HepG2 (cell line): ENCODE results near the gene SNX22. TPM values are rescaled to one million over a fixed set of nuclear protein-coding genes. Genes with fewer than 3 reads are reported as not detected.

ENCODE experiments used
- BRCA1 ChIP-seq: sonication (generic); formaldehyde crosslinking; IDR thresholded peaks from 2 replicates; pipeline ENCODE4 v1.4.0; 2020; ENCODE audit warnings: missing genetic modification reagents
- CREM ChIP-seq, 2 experiments: sonication (generic) in 1 of 2; formaldehyde crosslinking in 1 of 2; IDR thresholded peaks; 2 replicates each; pipeline versions ENCODE4 v1.4.0 to v1.6.1; 2016 to 2020; ENCODE audit warnings: antibody characterized with exemption in 1 of 2, mild to moderate bottlenecking in 1 of 2, missing genetic modification reagents in 1 of 2
- CTCF ChIP-seq: sonication (generic); formaldehyde crosslinking; IDR thresholded peaks from 2 replicates; pipeline ENCODE4 v1.5.0; 2020; ENCODE audit warnings: mild to moderate bottlenecking, missing genetic modification reagents, moderate library complexity
- ERF ChIP-seq: IDR thresholded peaks from 2 replicates; pipeline ENCODE4 v1.6.1; 2018; ENCODE audit warnings: missing biosample characterization, missing genetic modification reagents
- HDAC6 ChIP-seq: fragments of 200-600 bp; sonication (generic); IDR thresholded peaks from 2 replicates; pipeline ENCODE4 v1.7.0; 2017; ENCODE audit warnings: mild to moderate bottlenecking, antibody characterized with exemption, low read length, low read depth
- KDM5B ChIP-seq: sonication (generic); formaldehyde crosslinking; IDR thresholded peaks from 2 replicates; pipeline ENCODE4 v1.4.0; 2020; ENCODE audit warnings: missing genetic modification reagents, mild to moderate bottlenecking, borderline replicate concordance
- KLF6 ChIP-seq: IDR thresholded peaks from 2 replicates; pipeline ENCODE4 v1.8.0; 2016; ENCODE audit warnings: missing biosample characterization, missing genetic modification reagents
- MAF1 ChIP-seq: sonication (generic); formaldehyde crosslinking; IDR thresholded peaks from 2 replicates; pipeline ENCODE4 v1.5.0; 2020; ENCODE audit warnings: missing genetic modification reagents, borderline replicate concordance
- NAIF1 ChIP-seq: sonication (generic); formaldehyde crosslinking; IDR thresholded peaks from 2 replicates; pipeline ENCODE4 v1.5.0; 2020; ENCODE audit warnings: mild to moderate bottlenecking, missing genetic modification reagents, borderline replicate concordance
- NCOA1 ChIP-seq: sonication (generic); formaldehyde crosslinking; IDR thresholded peaks from 2 replicates; pipeline ENCODE4 v1.9.0; 2021; ENCODE audit warnings: missing genetic modification reagents
- SOX13 ChIP-seq, 3 experiments: fragments of 450-650 bp in 1 of 3; sonication (generic) in 1 of 3; formaldehyde crosslinking in 1 of 3; IDR thresholded peaks in 2 of 3; conservative IDR thresholded peaks in 1 of 3; 2 replicates each; pipeline versions ENCODE4 v1.5.0 to v1.6.1; 2016 to 2020; ENCODE audit warnings: antibody characterized with exemption in 1 of 3, mild to moderate bottlenecking in 1 of 3, missing compliant biosample characterization in 1 of 3, missing genetic modification reagents in 1 of 3, moderate library complexity in 1 of 3
- TAF1 ChIP-seq: sonication (generic); formaldehyde crosslinking; IDR thresholded peaks from 2 replicates; pipeline ENCODE4 v1.4.0; 2020; ENCODE audit warnings: missing genetic modification reagents
- ZNF280D ChIP-seq: sonication (generic); formaldehyde crosslinking; IDR thresholded peaks from 2 replicates; pipeline ENCODE4 v1.5.1; 2020; ENCODE audit warnings: mild to moderate bottlenecking, missing genetic modification reagents
- ZNF598 ChIP-seq: sonication (generic); formaldehyde crosslinking; IDR thresholded peaks from 2 replicates; pipeline ENCODE4 v1.5.1; 2020; ENCODE audit warnings: mild to moderate bottlenecking, missing genetic modification reagents, borderline replicate concordance
- ZNF780A ChIP-seq: sonication (generic); formaldehyde crosslinking; IDR thresholded peaks from 2 replicates; pipeline ENCODE4 v1.8.0; 2022; ENCODE audit warnings: mild to moderate bottlenecking, missing genetic modification reagents, moderate library complexity
- ZNF788 ChIP-seq: sonication (generic); formaldehyde crosslinking; IDR thresholded peaks from 2 replicates; pipeline ENCODE4 v1.5.0; 2020; ENCODE audit warnings: mild to moderate bottlenecking, missing genetic modification reagents, borderline replicate concordance
- ZNF816 ChIP-seq: sonication (generic); formaldehyde crosslinking; IDR thresholded peaks from 2 replicates; pipeline ENCODE4 v1.8.0; 2022; ENCODE audit warnings: missing genetic modification reagents, mild to moderate bottlenecking, borderline replicate concordance
- polyA plus RNA-seq, 8 experiments: library from polyadenylated mRNA; depleted of rRNA in 3 of 8; stranded (reverse) in 7 of 8; unstranded in 1 of 8; fragments of >200 nt; fragmentation: Illumina TruSeq in 4 of 8; extraction: Trizol in 4 of 8; gene quantifications; 2 replicates each; pipeline versions ENCODE4 v1.2.1 to v1.2.3, GENCODE V29; 2011 to 2016; ENCODE audit warnings: low read depth in 4 of 8, missing spikeins in 1 of 8, mixed read lengths in 1 of 8; ENCODE audit not compliant: insufficient read depth in 1 of 8
- total RNA-seq, 5 experiments: library from RNA; depleted of rRNA; stranded (reverse); fragments of >200 nt; fragmentation: Illumina TruSeq; extraction: Trizol; gene quantifications; 2 replicates each; pipeline ENCODE4 v1.2.3, GENCODE V29; 2016; ENCODE audit warnings: low read depth in 1 of 5
- TF ChIP-seq, protein P1 (sequence below): sonication (generic); formaldehyde crosslinking; IDR thresholded peaks from 2 replicates; pipeline ENCODE4 v1.4.0; 2020; ENCODE audit warnings: mild to moderate bottlenecking, missing genetic modification reagents, borderline replicate concordance

The SNX22 gene
- total and polyA plus RNA-seq, 2 of the 13 experiments (the other 11 are each of a cell fraction or from before 2014, with no cell fraction given), result 2.3 to 5.5 TPM

- TF ChIP-seq HDAC6 (no peak), CREM (IDR thresholded peaks at IDR 0.05) (peak; percentile 49), CREM (CRISPR knock-in tag; IDR thresholded peaks at IDR 0.05) (no peak), BRCA1 (CRISPR knock-in tag) (0 out of 2 replicates have a peak, but pooled peaks have one; percentile 49), SOX13 (IDR thresholded peaks at IDR 0.05) (no peak), SOX13 (CRISPR knock-in tag; conservative IDR thresholded peaks at IDR 0.05 in 1 of 2, IDR thresholded peaks at IDR 0.05 in 1 of 2) (no peak; a peak in 1 of 4 replicates), ZNF780A (CRISPR knock-in tag) (no peak), MAF1 (CRISPR knock-in tag) (0 out of 2 replicates have a peak, but pooled peaks have one; percentile 27), ZNF816 (no peak), KDM5B (CRISPR knock-in tag) (peak; percentile 79; the same call in 1 of the 2 replicates), NAIF1 (CRISPR knock-in tag) (peak; percentile 85), ZNF788 (CRISPR knock-in tag) (peak; percentile 60; the same call in 1 of the 2 replicates), TAF1 (CRISPR knock-in tag) (peak; percentile 94), ERF (CRISPR knock-in tag) (peak; percentile 61), ZNF598 (CRISPR knock-in tag) (peak; percentile 66; the same call in 1 of the 2 replicates), NCOA1 (CRISPR knock-in tag) (peak; percentile 69; the same call in 1 of the 2 replicates), KLF6 (CRISPR knock-in tag) (no peak; the same call in 1 of the 2 replicates), CTCF (peak; percentile 89), ZNF280D (no peak)
- TF ChIP-seq, protein P1, sequence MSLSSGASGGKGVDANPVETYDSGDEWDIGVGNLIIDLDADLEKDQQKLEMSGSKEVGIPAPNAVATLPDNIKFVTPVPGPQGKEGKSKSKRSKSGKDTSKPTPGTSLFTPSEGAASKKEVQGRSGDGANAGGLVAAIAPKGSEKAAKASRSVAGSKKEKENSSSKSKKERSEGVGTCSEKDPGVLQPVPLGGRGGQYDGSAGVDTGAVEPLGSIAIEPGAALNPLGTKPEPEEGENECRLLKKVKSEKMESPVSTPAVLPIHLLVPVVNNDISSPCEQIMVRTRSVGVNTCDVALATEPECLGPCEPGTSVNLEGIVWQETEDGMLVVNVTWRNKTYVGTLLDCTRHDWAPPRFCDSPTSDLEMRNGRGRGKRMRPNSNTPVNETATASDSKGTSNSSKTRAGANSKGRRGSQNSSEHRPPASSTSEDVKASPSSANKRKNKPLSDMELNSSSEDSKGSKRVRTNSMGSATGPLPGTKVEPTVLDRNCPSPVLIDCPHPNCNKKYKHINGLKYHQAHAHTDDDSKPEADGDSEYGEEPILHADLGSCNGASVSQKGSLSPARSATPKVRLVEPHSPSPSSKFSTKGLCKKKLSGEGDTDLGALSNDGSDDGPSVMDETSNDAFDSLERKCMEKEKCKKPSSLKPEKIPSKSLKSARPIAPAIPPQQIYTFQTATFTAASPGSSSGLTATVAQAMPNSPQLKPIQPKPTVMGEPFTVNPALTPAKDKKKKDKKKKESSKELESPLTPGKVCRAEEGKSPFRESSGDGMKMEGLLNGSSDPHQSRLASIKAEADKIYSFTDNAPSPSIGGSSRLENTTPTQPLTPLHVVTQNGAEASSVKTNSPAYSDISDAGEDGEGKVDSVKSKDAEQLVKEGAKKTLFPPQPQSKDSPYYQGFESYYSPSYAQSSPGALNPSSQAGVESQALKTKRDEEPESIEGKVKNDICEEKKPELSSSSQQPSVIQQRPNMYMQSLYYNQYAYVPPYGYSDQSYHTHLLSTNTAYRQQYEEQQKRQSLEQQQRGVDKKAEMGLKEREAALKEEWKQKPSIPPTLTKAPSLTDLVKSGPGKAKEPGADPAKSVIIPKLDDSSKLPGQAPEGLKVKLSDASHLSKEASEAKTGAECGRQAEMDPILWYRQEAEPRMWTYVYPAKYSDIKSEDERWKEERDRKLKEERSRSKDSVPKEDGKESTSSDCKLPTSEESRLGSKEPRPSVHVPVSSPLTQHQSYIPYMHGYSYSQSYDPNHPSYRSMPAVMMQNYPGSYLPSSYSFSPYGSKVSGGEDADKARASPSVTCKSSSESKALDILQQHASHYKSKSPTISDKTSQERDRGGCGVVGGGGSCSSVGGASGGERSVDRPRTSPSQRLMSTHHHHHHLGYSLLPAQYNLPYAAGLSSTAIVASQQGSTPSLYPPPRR (CRISPR knock-in tag), result 0 out of 2 replicates have a peak, but pooled peaks have one; percentile 23
Observed at GRCh38 chr15:64162869-64163658, 11.5 kb downstream of the SNX22 start, which contains the start of gene PPIB (continued).
